MCF 10A (cell line): ENCODE data around the gene RNF225. TPM values are rescaled to one million over a fixed set of nuclear protein-coding genes. Genes with fewer than 3 reads are reported as not detected.
A peak's percentile ranks its signal among the peaks of the same experiment; 100 is the strongest.

Source experiments
- BruUV-seq: library from RNA; stranded (reverse); fragments of 400-500 nt; replicated peaks from 2 replicates; lab custom pipeline; 2021; lab: Mats Ljungman, UMichigan
- CTCF ChIA-PET: fragments of 300-600 bp; sonication (Branson Sonifier 250); formaldehyde crosslinking; extraction: SDS; loops from one replicate; lab custom pipeline; 2021; ENCODE audit warnings: antibody characterized with exemption, inconsistent platforms; lab: Yijun Ruan, JAX
- POLR2A ChIA-PET: fragments of 300-600, 350-650 bp; sonication (Branson Sonifier 250); formaldehyde crosslinking; extraction: SDS; loops from one replicate; lab custom pipeline; 2020; ENCODE audit warnings: antibody characterized with exemption, inconsistent platforms; lab: Yijun Ruan, JAX
- DNase-seq: peaks from one replicate; pipeline ENCODE4 v3.0.0-alpha.2; 2018; ENCODE audit not compliant: unreplicated experiment
- H3K27ac Mint-ChIP-seq: one replicate; pipeline ENCODE4 v1.8.0; 2022; ENCODE audit warnings: mild to moderate bottlenecking, low read depth, mixed read lengths; ENCODE audit not compliant: unreplicated experiment
- H3K27me3 Mint-ChIP-seq: one replicate; pipeline ENCODE4 v1.8.0; 2022; ENCODE audit warnings: mixed read lengths; ENCODE audit not compliant: insufficient read depth, unreplicated experiment
- H3K36me3 Mint-ChIP-seq: one replicate; pipeline ENCODE4 v1.8.0; 2022; ENCODE audit warnings: mild to moderate bottlenecking, moderate library complexity, mixed read lengths; ENCODE audit not compliant: insufficient read depth, unreplicated experiment
- H3K4me1 Mint-ChIP-seq: one replicate; pipeline ENCODE4 v1.8.0; 2022; ENCODE audit warnings: mixed read lengths; ENCODE audit not compliant: insufficient read depth, unreplicated experiment
- H3K4me3 Mint-ChIP-seq: one replicate; pipeline ENCODE4 v1.8.0; 2022; ENCODE audit warnings: mild to moderate bottlenecking, moderate library complexity, mixed read lengths; ENCODE audit not compliant: unreplicated experiment
- H3K9me3 Mint-ChIP-seq: one replicate; pipeline ENCODE4 v1.8.0; 2022; ENCODE audit warnings: mixed read lengths; ENCODE audit not compliant: unreplicated experiment
- intact Hi-C: fragments of 100-400 bp; cut with micrococcal nuclease; formaldehyde crosslinking; loops from 2 replicates; pipeline ENCODE4 v1.14.1; 2022
- total RNA-seq: library from RNA; stranded (reverse); gene quantifications from 2 replicates; pipeline ENCODE4 v1.2.3, GENCODE V29; 2022
- TF ChIP-seq, protein P1 (sequence below): fragments of 200-600 bp; IDR thresholded peaks from one replicate; pipeline ENCODE4 v1.8.0; 2022; ENCODE audit warnings: antibody characterized with exemption, mild to moderate bottlenecking; ENCODE audit not compliant: unreplicated experiment

The RNF225 gene
- total RNA-seq, 1 experiment from 2014 or later, result 0.63 TPM

- Mint-ChIP-seq H3K9me3 (no peaks in the 10 kb centered on the region), H3K27ac (peak overlapping the region; percentile 95), H3K36me3 (peaks cover 22% of the 10 kb centered on the region), H3K27me3 (no peaks in the 10 kb centered on the region), H3K4me3 (peak overlapping the region; percentile 81), H3K4me1 (peaks cover 26% of the 10 kb centered on the region)
- intact Hi-C loops, result loop anchor here (5.0 kb wide), 1 partner anchor 45 kb away; the partner anchor contains the start of gene ZNF324B
- TF ChIP-seq, protein P1, sequence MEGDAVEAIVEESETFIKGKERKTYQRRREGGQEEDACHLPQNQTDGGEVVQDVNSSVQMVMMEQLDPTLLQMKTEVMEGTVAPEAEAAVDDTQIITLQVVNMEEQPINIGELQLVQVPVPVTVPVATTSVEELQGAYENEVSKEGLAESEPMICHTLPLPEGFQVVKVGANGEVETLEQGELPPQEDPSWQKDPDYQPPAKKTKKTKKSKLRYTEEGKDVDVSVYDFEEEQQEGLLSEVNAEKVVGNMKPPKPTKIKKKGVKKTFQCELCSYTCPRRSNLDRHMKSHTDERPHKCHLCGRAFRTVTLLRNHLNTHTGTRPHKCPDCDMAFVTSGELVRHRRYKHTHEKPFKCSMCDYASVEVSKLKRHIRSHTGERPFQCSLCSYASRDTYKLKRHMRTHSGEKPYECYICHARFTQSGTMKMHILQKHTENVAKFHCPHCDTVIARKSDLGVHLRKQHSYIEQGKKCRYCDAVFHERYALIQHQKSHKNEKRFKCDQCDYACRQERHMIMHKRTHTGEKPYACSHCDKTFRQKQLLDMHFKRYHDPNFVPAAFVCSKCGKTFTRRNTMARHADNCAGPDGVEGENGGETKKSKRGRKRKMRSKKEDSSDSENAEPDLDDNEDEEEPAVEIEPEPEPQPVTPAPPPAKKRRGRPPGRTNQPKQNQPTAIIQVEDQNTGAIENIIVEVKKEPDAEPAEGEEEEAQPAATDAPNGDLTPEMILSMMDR, result no peak
- ChIA-PET CTCF (interaction anchor here (0.9 to 2.1 kb wide), 3 partner anchors 11 to 20 kb away, joined by 3 to 6 read pairs (median 3); partner anchors contain the start of genes RNF225 and RPS5), POLR2A (interaction anchor here (0.6 to 0.8 kb wide), 3 partner anchors 15 to 159 kb away, joined by 3 to 4 read pairs (median 3); partner anchors contain the start of gene ZNF324B)
- no peak for DNase-seq
- BruUV-seq, result no TSS peak
Observed at GRCh38 chr19:58406818-58407657, 11.6 kb downstream of the RNF225 start.

GRCh38 chr19:58407658-58408151, 12.2 kb downstream of the RNF225 start:
- Mint-ChIP-seq H3K4me1 (peaks cover 26% of the 10 kb centered on the region), H3K9me3 (no peaks in the 10 kb centered on the region), H3K36me3 (peaks cover 22% of the 10 kb centered on the region), H3K27ac (peak overlapping the region; percentile 95), H3K4me3 (peak overlapping the region; percentile 81), H3K27me3 (no peaks in the 10 kb centered on the region)
- CTCF ChIA-PET, result interaction anchor here (2.1 kb wide), 1 partner anchor 10 kb away, joined by 6 read pairs; no protein-coding TSS in a partner anchor
- BruUV-seq, result TSS peak; percentile 81
- POLR2A ChIA-PET, result interaction anchor here (1.0 to 2.7 kb wide), 10 partner anchors 11 to 168 kb away, joined by 3 to 24 read pairs (median 6); partner anchors contain the start of genes ZBTB45, ZNF324B, ZNF446 and ZNF497
- intact Hi-C loops, result loop anchor here (1.0 to 5.0 kb wide), 2 partner anchors 45 to 59 kb away; partner anchors contain the start of gene ZNF324B
- no peak for DNase-seq
- TF ChIP-seq, protein P1, result no peak

GRCh38 chr19:58408152-58409009, 12.9 kb downstream of the RNF225 start, which contains the start of gene ZNF584:
Gene ZNF584 (plus strand): TSS chr19:58408649. CDS start chr19:58409148, 499 bp downstream.
- ChIA-PET CTCF (interaction anchor here (0.7 to 2.1 kb wide), 2 partner anchors 9 to 943 kb away, joined by 4 to 6 read pairs; no protein-coding TSS in a partner anchor), POLR2A (interaction anchor here (0.6 to 2.7 kb wide), 30 partner anchors 10 to 590 kb away, joined by 3 to 24 read pairs (median 3); partner anchors contain the start of genes MZF1, TRIM28, ZBTB45 and ZNF324B)
- no TSS peak for BruUV-seq
- intact Hi-C loops, result loop anchor here (1.0 to 5.0 kb wide), 2 partner anchors 44 to 58 kb away; partner anchors contain the start of gene ZNF324B
- TF ChIP-seq, protein P1, result no peak
- peak; percentile 96 for DNase-seq
- peak within 1 kb of the TSS; percentile 95 for H3K27ac Mint-ChIP-seq
- H3K9me3 Mint-ChIP-seq, result no peaks in the 10 kb centered on the region
- H3K27me3 Mint-ChIP-seq, result no peaks in the 10 kb centered on the region
- H3K4me1 Mint-ChIP-seq, result peaks cover 26% of the 10 kb centered on the region
- peak within 1 kb of the TSS; percentile 81 for H3K4me3 Mint-ChIP-seq
- H3K36me3 Mint-ChIP-seq, result peaks cover 26% of the 10 kb centered on the region
